GM13977 (cell line): ENCODE results near the gene DGCR6.
"Not testable (repeated sequence)": the region's sequence is repeated elsewhere in the genome, so short reads cannot be mapped to it uniquely, and the experiment has no call there.

Experiments used
- DNase-seq: peaks from one replicate; pipeline ENCODE4 v3.0.0; 2012; ENCODE audit warnings: low spot score
- CTCF ChIP-seq: IDR thresholded peaks from 2 replicates; pipeline ENCODE4 v1.5.1; 2012; ENCODE audit warnings: mild to moderate bottlenecking, control low read depth; ENCODE audit not compliant: insufficient read depth; ENCODE audit errors: extremely low read depth, missing control alignments
- in situ Hi-C: fragments of 300-500 bp; cut with MboI; formaldehyde crosslinking; loops from one replicate; pipeline ENCODE4 v1.12.0; 2022; ENCODE audit warnings: low sequenced_read_pairs, low pct_unique_long_range_greater_than_20kb, mixed read lengths, inconsistent platforms; ENCODE audit not compliant: unreplicated experiment

Gene DGCR6

GRCh38 chr22:18929459-18929858 lies 23.3 kb downstream of the DGCR6 start:
- no peak for TF ChIP-seq CTCF
- in situ Hi-C loops: no loop called here

GRCh38 chr22:18931905-18932652 lies 26.0 kb downstream of the DGCR6 start:
- TF ChIP-seq CTCF: no peak
- in situ Hi-C loops: no loop called here
- no peak for DNase-seq

More at GRCh38 chr22:18929459-18929858, 23.3 kb downstream of the DGCR6 start:
- DNase-seq: no peak

GRCh38 chr22:18933914-18934313 lies 27.8 kb downstream of the DGCR6 start:
- in situ Hi-C loops: no loop called here
- no peak for DNase-seq
- no peak for TF ChIP-seq CTCF

DNA sequence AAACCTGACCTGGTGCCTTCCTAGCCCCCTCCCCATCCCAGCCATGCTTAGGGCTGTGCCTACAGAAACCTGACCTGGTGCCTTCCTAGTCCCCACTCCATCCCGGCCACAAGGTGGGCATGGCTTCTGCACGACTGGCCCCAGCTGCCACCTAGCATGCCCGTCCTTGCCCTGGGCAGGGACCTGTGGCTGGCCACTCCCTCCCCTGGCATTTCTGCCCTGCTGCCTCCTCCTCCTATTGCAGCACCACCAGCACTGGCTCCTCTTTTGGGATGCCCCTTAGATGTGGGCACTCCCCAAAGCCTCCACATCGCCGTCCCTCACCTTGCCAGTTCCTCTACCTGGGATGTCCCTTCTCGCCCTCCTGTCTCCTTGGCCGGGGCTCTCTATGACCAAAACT lies 28.6 kb downstream of the DGCR6 start:
- in situ Hi-C loops, DNase-seq: not testable (repeated sequence)

GRCh38 chr22:18935889-18936529 lies 29.9 kb downstream of the DGCR6 start, which contains the start of gene PRODH:
TSS of gene PRODH (minus strand) at chr22:18936293. CDS start at chr22:18936287, 6 bp downstream.
- no peak for TF ChIP-seq CTCF
- no peak for DNase-seq
- in situ Hi-C loops: no loop called here

GRCh38 chr22:18938691-18939090 lies 32.6 kb downstream of the DGCR6 start:
- DNase-seq, in situ Hi-C loops: not testable (repeated sequence)

DNA sequence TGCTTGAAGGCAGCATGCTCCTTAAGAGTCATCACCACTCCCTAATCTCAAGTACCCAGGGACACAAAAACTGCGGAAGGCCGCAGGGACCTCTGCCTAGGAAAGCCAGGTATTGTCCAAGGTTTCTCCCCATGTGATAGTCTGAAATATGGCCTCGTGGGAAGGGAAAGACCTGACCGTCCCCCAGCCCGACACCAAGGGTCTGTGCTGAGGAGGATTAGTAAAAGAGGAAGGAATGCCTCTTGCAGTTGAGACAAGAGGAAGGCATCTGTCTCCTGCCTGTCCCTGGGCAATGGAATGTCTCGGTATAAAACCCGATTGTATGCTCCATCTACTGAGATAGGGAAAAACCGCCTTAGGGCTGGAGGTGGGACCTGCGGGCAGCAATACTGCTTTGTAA lies 41.0 kb downstream of the DGCR6 start:
- DNase-seq, in situ Hi-C loops: not testable (repeated sequence)

DNA sequence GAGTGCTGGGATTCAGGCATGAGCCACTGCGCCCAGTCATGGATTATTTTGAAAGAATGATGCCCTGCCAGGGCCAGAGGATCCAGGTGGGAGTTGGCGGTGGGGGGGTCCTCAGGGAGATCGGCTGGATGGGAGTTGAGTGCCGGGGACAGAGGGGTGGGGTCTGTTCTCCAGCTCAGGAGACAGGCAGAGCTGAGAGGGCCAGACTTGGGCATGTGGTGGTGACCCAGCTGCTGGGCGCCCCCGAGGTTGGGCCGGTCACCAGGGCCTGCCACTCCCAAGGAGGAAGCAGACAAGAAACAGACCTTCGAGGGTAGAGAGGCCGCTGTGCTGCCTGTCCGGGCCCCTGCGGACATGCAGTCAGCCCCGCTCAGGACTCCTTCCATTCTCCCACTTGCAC lies 41.8 kb downstream of the DGCR6 start:
- no peak for DNase-seq
- TF ChIP-seq CTCF: no peak
- in situ Hi-C loops: no loop called here
